Measurements from ENCODE around the gene FILIP1L.

Gene FILIP1L

GRCh38 chr3:100029052-100029451 is 85.2 kb downstream of the FILIP1L start:
- H3K27ac ChIP-seq = no peak overlapping the region
- TF ChIP-seq CTCF (conservative IDR thresholded peaks at IDR 0.05) = no peak

DNA sequence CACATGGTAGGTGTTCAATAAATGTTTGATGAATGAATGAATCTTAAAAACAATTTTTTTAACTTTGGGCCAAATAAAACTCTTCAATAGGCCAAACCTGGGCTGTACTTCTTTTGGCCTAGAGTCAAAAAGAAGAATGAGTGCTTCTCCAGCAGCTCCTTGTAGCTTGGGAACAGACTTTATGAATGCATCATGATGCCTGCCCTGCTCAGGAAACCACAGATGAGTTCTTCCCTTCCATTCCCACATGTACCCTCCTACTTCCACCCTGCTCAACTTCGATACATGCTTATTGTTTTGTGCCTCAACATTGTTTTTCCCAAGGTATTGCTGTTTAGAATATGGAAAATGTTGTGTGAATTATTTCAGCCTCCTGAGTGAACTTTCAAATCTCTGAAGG is 87.0 kb downstream of the FILIP1L start:
- no peak overlapping the region for H3K27ac ChIP-seq
- TF ChIP-seq CTCF (conservative IDR thresholded peaks at IDR 0.05) = no peak

GRCh38 chr3:100024520-100025303 is 89.6 kb downstream of the FILIP1L start:
- peak overlapping the region; percentile 76 for H3K27ac ChIP-seq
- no peak for TF ChIP-seq CTCF (conservative IDR thresholded peaks at IDR 0.05)

DNA sequence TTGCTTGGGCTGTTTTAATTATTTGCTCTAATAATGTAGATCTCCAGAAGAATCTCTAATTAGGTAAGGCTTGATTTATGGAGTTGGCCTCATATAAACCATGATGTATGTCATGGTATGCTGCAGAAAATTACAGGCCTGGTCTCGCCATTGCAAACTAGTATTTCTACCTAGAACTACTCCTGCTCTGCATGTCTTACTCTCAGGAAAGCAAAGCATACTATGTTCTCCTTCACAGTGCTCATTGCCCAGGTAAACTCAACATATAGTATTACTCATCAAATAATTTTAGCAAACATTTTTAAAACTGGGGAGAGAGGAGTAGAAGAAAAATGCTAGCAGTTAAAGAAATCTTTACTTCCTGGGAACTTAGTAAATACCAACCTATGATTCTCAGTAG is 90.7 kb downstream of the FILIP1L start:
- no peak for TF ChIP-seq CTCF (conservative IDR thresholded peaks at IDR 0.05)
- peak overlapping the region; percentile 76 for H3K27ac ChIP-seq

GRCh38 chr3:100023150-100023549 is 91.2 kb downstream of the FILIP1L start:
- no peak for TF ChIP-seq CTCF (conservative IDR thresholded peaks at IDR 0.05)
- peak overlapping the region; percentile 76 for H3K27ac ChIP-seq

DNA sequence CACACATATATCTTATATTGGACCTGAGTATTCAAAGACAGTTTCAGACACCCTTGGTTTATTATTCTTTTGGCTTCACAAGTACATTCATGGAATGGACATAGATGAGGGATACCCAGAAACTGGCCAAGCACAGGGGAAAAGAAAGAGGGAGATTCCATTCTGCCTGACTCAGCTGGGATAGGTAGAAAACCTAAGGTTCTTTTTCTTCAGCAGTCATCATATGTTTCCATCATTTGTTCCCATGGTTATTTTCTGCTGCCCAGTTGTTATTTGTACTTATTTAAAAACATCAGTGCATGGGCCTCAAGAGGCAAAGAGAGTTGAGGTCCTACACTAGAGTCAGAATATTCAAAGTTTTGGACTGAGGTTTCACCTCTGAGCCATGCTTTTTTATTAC is 91.8 kb downstream of the FILIP1L start:
- H3K27ac ChIP-seq = peak overlapping the region; percentile 76
- TF ChIP-seq CTCF (conservative IDR thresholded peaks at IDR 0.05) = no peak

DNA sequence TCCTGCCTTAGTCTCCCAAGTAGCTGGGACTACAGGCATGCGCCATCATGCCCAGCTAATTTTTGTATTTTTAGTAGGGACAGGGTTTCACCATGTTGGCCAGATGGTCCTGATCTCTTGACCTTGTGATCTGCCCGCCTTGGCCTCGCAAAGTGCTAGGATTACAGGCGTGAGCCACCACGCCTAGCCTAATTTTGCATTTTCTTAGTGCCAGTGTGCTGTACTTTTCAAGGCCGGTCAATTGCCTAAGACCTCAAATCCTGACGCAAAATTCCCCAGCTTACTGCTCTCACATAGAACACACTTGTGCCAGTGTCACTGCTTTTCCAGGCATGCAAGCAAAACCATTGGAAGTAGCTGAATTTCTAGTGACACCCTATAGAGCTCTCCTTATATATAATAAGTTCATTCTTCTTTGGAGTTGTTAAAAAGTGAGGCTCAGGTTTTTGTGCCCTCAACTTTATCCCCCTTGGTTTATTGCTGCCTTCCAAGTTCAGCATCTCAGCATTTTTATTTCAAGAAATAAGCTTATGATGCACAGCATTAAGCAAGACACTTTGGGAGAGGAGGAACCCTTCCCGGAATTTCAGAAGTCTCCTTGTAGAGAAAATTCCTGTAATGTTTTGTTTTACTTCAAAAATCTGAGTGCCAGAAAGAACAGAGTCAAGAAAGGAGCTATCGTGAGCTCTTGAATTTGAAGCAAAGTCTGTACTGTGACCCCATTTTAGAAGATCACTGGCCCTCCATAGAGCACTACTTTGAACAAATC is 93.2 kb downstream of the FILIP1L start:
- TF ChIP-seq CTCF (conservative IDR thresholded peaks at IDR 0.05) = no peak
- no peak overlapping the region for H3K27ac ChIP-seq

All from VCaP (cell line).